HG03432 (cell line): ENCODE measurements around the gene ITPKC.

ENCODE experiments used
- ATAC-seq: cut with Tn5 transposase; IDR thresholded peaks from one replicate; pipeline ENCODE4 v1.9.1; 2021; ENCODE audit warnings: mild to moderate bottlenecking, moderate library complexity; ENCODE audit not compliant: unreplicated experiment

Gene ITPKC

GRCh38 chr19:40690050-40690692 is 26.7 kb upstream of the ITPKC start, which contains the start of gene NUMBL:
TSS of gene NUMBL (minus strand) at chr19:40690651. CDS start at chr19:40690483, 168 bp downstream.
- ATAC-seq = no peak

- ATAC-seq = peak; percentile 64
These were observed 26.1 kb upstream of the ITPKC start for GRCh38 chr19:40690693-40691420.

- no peak for ATAC-seq
These were observed 25.3 kb upstream of the ITPKC start for GRCh38 chr19:40691421-40692211.

- ATAC-seq = no peak
These were observed 24.7 kb upstream of the ITPKC start for GRCh38 chr19:40692212-40692551.

- no peak for ATAC-seq
These were observed 23.6 kb upstream of the ITPKC start for GRCh38 chr19:40693150-40693788.

- no peak for ATAC-seq
These were observed 23.0 kb upstream of the ITPKC start for GRCh38 chr19:40693896-40694295.

- ATAC-seq = no peak
These were observed 21.0 kb upstream of the ITPKC start for GRCh38 chr19:40695881-40696280.

- no peak for ATAC-seq
These were observed 19.9 kb upstream of the ITPKC start for GRCh38 chr19:40697007-40697406.

- no peak for ATAC-seq
These were observed 16.8 kb upstream of the ITPKC start for GRCh38 chr19:40700083-40700482.

GRCh38 chr19:40701758-40702157 is 15.2 kb upstream of the ITPKC start:
- ATAC-seq = no peak

GRCh38 chr19:40702337-40703012 is 14.4 kb upstream of the ITPKC start:
- ATAC-seq = no peak

GRCh38 chr19:40703029-40703755 is 13.7 kb upstream of the ITPKC start:
- ATAC-seq = no peak

GRCh38 chr19:40704491-40705361 is 12.2 kb upstream of the ITPKC start:
- no peak for ATAC-seq

GRCh38 chr19:40705362-40705651 is 11.6 kb upstream of the ITPKC start:
- ATAC-seq = no peak

GRCh38 chr19:40705950-40706619 is 10.8 kb upstream of the ITPKC start:
- ATAC-seq = no peak

GRCh38 chr19:40707615-40708014 is 9.3 kb upstream of the ITPKC start:
- ATAC-seq = no peak

- no peak for ATAC-seq
These were observed 7.1 kb upstream of the ITPKC start for GRCh38 chr19:40709817-40710216.

- no peak for ATAC-seq
These were observed 3.0 kb upstream of the ITPKC start for GRCh38 chr19:40713939-40714338.
